Stimulated activated CD4-positive, alpha-beta T cell treated with anti-CD3 and anti-CD28 coated beads, Interleukin-2, amount 100 ng/mL, for 4 hours (primary cell): ENCODE results near the gene DHRSX.

ENCODE experiments used
- DNase-seq: peaks from one replicate; pipeline ENCODE4 v3.0.0-alpha.2; 2020; ENCODE audit warnings: low read depth

DHRSX gene

GRCh38 chrX:2452799-2453198 lies 48.0 kb downstream of the DHRSX start:
- DNase-seq = no peak

- no peak for DNase-seq
Measured at GRCh38 chrX:2452317-2452784, 48.4 kb downstream of the DHRSX start.

GRCh38 chrX:2451501-2452316 lies 49.1 kb downstream of the DHRSX start:
- DNase-seq = no peak

- no peak for DNase-seq
Measured at GRCh38 chrX:2450681-2451080, 50.1 kb downstream of the DHRSX start.

GRCh38 chrX:2449135-2449886 lies 51.5 kb downstream of the DHRSX start:
- no peak for DNase-seq

- no peak for DNase-seq
Measured at GRCh38 chrX:2447484-2447883, 53.3 kb downstream of the DHRSX start.

GRCh38 chrX:2446815-2447214 lies 54.0 kb downstream of the DHRSX start:
- no peak for DNase-seq

- DNase-seq = no peak
Measured at GRCh38 chrX:2445662-2446623, 54.8 kb downstream of the DHRSX start.

- no peak for DNase-seq
Measured at GRCh38 chrX:2442694-2443093, 58.1 kb downstream of the DHRSX start.

GRCh38 chrX:2441466-2441865 lies 59.3 kb downstream of the DHRSX start:
- DNase-seq = no peak

- DNase-seq = no peak
Measured at GRCh38 chrX:2439613-2440012, 61.2 kb downstream of the DHRSX start.

GRCh38 chrX:2435465-2435864 lies 65.3 kb downstream of the DHRSX start:
- DNase-seq = no peak

GRCh38 chrX:2434270-2435163 lies 66.3 kb downstream of the DHRSX start:
- DNase-seq = no peak

GRCh38 chrX:2432298-2432863 lies 68.4 kb downstream of the DHRSX start:
- DNase-seq = no peak

GRCh38 chrX:2430265-2430825 lies 70.4 kb downstream of the DHRSX start:
- DNase-seq = no peak

- DNase-seq = no peak
Measured at GRCh38 chrX:2427737-2428136, 73.0 kb downstream of the DHRSX start.

- no peak for DNase-seq
Measured at GRCh38 chrX:2427147-2427546, 73.6 kb downstream of the DHRSX start.

- no peak for DNase-seq
Measured at GRCh38 chrX:2426289-2426882, 74.4 kb downstream of the DHRSX start.

- DNase-seq = no peak
Measured at GRCh38 chrX:2425286-2426071, 75.3 kb downstream of the DHRSX start.
